CD4-positive, alpha-beta T cell treated with Interleukin-4 for 1 hour (primary cell): Measurements from ENCODE around the gene CDK14.
"Not testable (repeated sequence)": the region's sequence is repeated elsewhere in the genome, so short reads cannot be mapped to it uniquely, and the experiment has no call there.

Source experiments
- DNase-seq, 2 donors: peaks; one replicate each; pipeline ENCODE4 v3.0.0-alpha.2; 2020 to 2022

CDK14 gene

GRCh38 chr7:90726120-90726519, 130.0 kb downstream of the CDK14 start:
- DNase-seq = no peak

GRCh38 chr7:90726623-90727022, 130.5 kb downstream of the CDK14 start:
- DNase-seq = no peak

- DNase-seq = no peak
Measured at GRCh38 chr7:90727412-90727811, 131.3 kb downstream of the CDK14 start.

GRCh38 chr7:90728568-90728967, 132.4 kb downstream of the CDK14 start:
- no peak for DNase-seq

GRCh38 chr7:90735611-90736280, 139.6 kb downstream of the CDK14 start:
- DNase-seq = not testable (repeated sequence)

GRCh38 chr7:90736316-90736715, 140.2 kb downstream of the CDK14 start:
- no peak for DNase-seq

- DNase-seq = peak; percentile 4 to 57
Measured at GRCh38 chr7:90736968-90737939, 141.1 kb downstream of the CDK14 start.

- DNase-seq = no peak
Measured at GRCh38 chr7:90738249-90738648, 142.1 kb downstream of the CDK14 start.

- no peak for DNase-seq
Measured at GRCh38 chr7:90739716-90740115, 143.6 kb downstream of the CDK14 start.

- DNase-seq = no peak
Measured at GRCh38 chr7:90740386-90740785, 144.3 kb downstream of the CDK14 start.

GRCh38 chr7:90743626-90744025, 147.5 kb downstream of the CDK14 start:
- DNase-seq = no peak

GRCh38 chr7:90747516-90747915, 151.4 kb downstream of the CDK14 start:
- no peak for DNase-seq

- no peak for DNase-seq
Measured at GRCh38 chr7:90749262-90749661, 153.1 kb downstream of the CDK14 start.

- no peak for DNase-seq
Measured at GRCh38 chr7:90749774-90750173, 153.7 kb downstream of the CDK14 start.

GRCh38 chr7:90751595-90751994, 155.5 kb downstream of the CDK14 start:
- no peak for DNase-seq

- no peak for DNase-seq
Measured at GRCh38 chr7:90752051-90752450, 155.9 kb downstream of the CDK14 start.

GRCh38 chr7:90755041-90755440, 158.9 kb downstream of the CDK14 start:
- DNase-seq = no peak

GRCh38 chr7:90756366-90756765, 160.2 kb downstream of the CDK14 start:
- no peak for DNase-seq

- DNase-seq = peak in 1 of 2 donors; percentile 36
Measured at GRCh38 chr7:90757565-90757950, 161.4 kb downstream of the CDK14 start.

GRCh38 chr7:90758933-90759562, 162.9 kb downstream of the CDK14 start:
- DNase-seq = no peak

- no peak for DNase-seq
Measured at GRCh38 chr7:90759710-90760109, 163.6 kb downstream of the CDK14 start.

GRCh38 chr7:90760892-90761291, 164.8 kb downstream of the CDK14 start:
- no peak for DNase-seq

GRCh38 chr7:90761584-90761983, 165.5 kb downstream of the CDK14 start:
- no peak for DNase-seq

GRCh38 chr7:90763108-90763507, 167.0 kb downstream of the CDK14 start:
- DNase-seq = no peak
